Keratinocyte (primary cell): Measurements from ENCODE around the gene SUSD5. TPM values are rescaled to one million over a fixed set of nuclear protein-coding genes. Genes with fewer than 3 reads are reported as not detected.

Experiments
- DNase-seq: peaks from one replicate; pipeline ENCODE4 v3.0.0-alpha.2; 2011; ENCODE audit warnings: low read depth, missing footprints, low spot score
- FAIRE-seq: peaks from 2 replicates; lab custom pipeline; 2011; peaks lifted over from hg19 to GRCh38; lab: Jason Lieb, UNC
- H2AFZ ChIP-seq: 2 replicates; pipeline ENCODE4 v1.6.0; 2012; ENCODE audit warnings: low read length, control low read depth, inconsistent platforms; ENCODE audit not compliant: control insufficient read depth
- H3K27ac ChIP-seq: 2 replicates; pipeline ENCODE4 v1.5.1; 2011; ENCODE audit warnings: low read length; ENCODE audit not compliant: control insufficient read depth, insufficient read depth
- H3K27me3 ChIP-seq: 3 replicates; pipeline ENCODE4 v1.6.0; 2011; ENCODE audit warnings: low read length; ENCODE audit not compliant: control insufficient read depth, insufficient read depth; ENCODE audit errors: extremely low read depth
- H3K36me3 ChIP-seq, 2 experiments: 2 replicates in 1 of 2; 3 replicates in 1 of 2; pipeline ENCODE4 v1.5.1; 2011; ENCODE audit warnings: low read length in 2 of 2, mild to moderate bottlenecking in 1 of 2; ENCODE audit not compliant: control insufficient read depth in 2 of 2, insufficient read depth in 2 of 2; ENCODE audit errors: extremely low read depth in 1 of 2
- H3K4me1 ChIP-seq: 3 replicates; pipeline ENCODE4 v1.5.1; 2011; ENCODE audit warnings: low read length; ENCODE audit not compliant: control insufficient read depth, insufficient read depth; ENCODE audit errors: extremely low read depth
- H3K4me2 ChIP-seq: 3 replicates; pipeline ENCODE4 v1.6.0; 2011; ENCODE audit warnings: low read depth, low read length; ENCODE audit not compliant: control insufficient read depth, insufficient read depth; ENCODE audit errors: extremely low read depth
- H3K4me3 ChIP-seq, 3 experiments: fragments of 200-600 bp in 1 of 3; sonication (generic) in 1 of 3; 2 replicates in 2 of 3; 3 replicates in 1 of 3; pipeline ENCODE4 v1.5.1; 2011 to 2016; ENCODE audit warnings: low read length in 3 of 3, mild to moderate bottlenecking in 3 of 3, control low read depth in 2 of 3, inconsistent platforms in 1 of 3, low read depth in 1 of 3, mixed read lengths in 1 of 3, mixed run types in 1 of 3, moderate library complexity in 1 of 3; ENCODE audit not compliant: control insufficient read depth in 2 of 3, insufficient read depth in 2 of 3; ENCODE audit errors: extremely low read depth in 1 of 3
- H3K79me2 ChIP-seq: 2 replicates; pipeline ENCODE4 v1.6.0; 2012; ENCODE audit warnings: low read length; ENCODE audit not compliant: control insufficient read depth, insufficient read depth
- H3K9ac ChIP-seq: 3 replicates; pipeline ENCODE4 v1.6.0; 2011; ENCODE audit warnings: low read length; ENCODE audit not compliant: control insufficient read depth, insufficient read depth; ENCODE audit errors: extremely low read depth
- H3K9me1 ChIP-seq: 3 replicates; pipeline ENCODE4 v1.6.0; 2011; ENCODE audit warnings: low read length; ENCODE audit not compliant: control insufficient read depth, insufficient read depth; ENCODE audit errors: extremely low read depth
- H3K9me3 ChIP-seq: 2 replicates; pipeline ENCODE4 v1.5.1; 2012; ENCODE audit warnings: low read depth, low read length; ENCODE audit not compliant: control insufficient read depth
- H4K20me1 ChIP-seq: 3 replicates; pipeline ENCODE4 v1.6.0; 2011; ENCODE audit warnings: low read length; ENCODE audit not compliant: control insufficient read depth, insufficient read depth; ENCODE audit errors: extremely low read depth
- CTCF ChIP-seq, 3 experiments: IDR thresholded peaks in 1 of 3; conservative IDR thresholded peaks in 1 of 3; optimal IDR thresholded peaks in 1 of 3; 2 replicates in 2 of 3; 3 replicates in 1 of 3; pipeline versions ENCODE3 to v1.5.1; 2011; ENCODE audit warnings: low read length in 3 of 3, mild to moderate bottlenecking in 3 of 3, moderate library complexity in 2 of 3, control low read depth in 1 of 3, inconsistent platforms in 1 of 3; ENCODE audit not compliant: insufficient read depth in 2 of 3; ENCODE audit errors: extremely low read depth in 1 of 3
- EZH2 ChIP-seq: IDR thresholded peaks from one replicate; pipeline ENCODE4 v1.6.1; 2012; ENCODE audit warnings: inconsistent platforms, mild to moderate bottlenecking, low read length, moderate library complexity
- dilution Hi-C: fragments of 300-500 bp; cut with MboI; formaldehyde crosslinking; loops from one replicate; pipeline ENCODE4 v1.7.0; 2020; ENCODE audit warnings: low sequenced_read_pairs; ENCODE audit not compliant: extremely low pct_ligation_motif_present
- polyA plus RNA-seq, 5 experiments: library from polyadenylated mRNA; depleted of rRNA in 3 of 5; stranded (reverse) in 3 of 5; stranded (forward) in 1 of 5; unstranded in 1 of 5; fragments of >200 nt; gene quantifications; 1 replicate in 1 of 5; 2 replicates in 3 of 5; 3 replicates in 1 of 5; pipeline versions ENCODE4 v1.2.1 to v1.2.3, GENCODE V29; 2011 to 2012; ENCODE audit warnings: missing spikeins in 2 of 5, low read depth in 1 of 5, low replicate concordance in 1 of 5

Gene SUSD5
- polyA plus RNA-seq, 1 donor (not counting 4 experiments of a cell fraction or from before 2014, with no cell fraction given): 0.05 TPM

- Histone ChIP-seq H3K9me1 (no peaks in the 10 kb centered on the region), H3K4me2 (no peak overlapping the region), H3K9me3 (no peaks in the 10 kb centered on the region), H3K36me3 (peaks cover 15 to 25% of the 10 kb centered on the region in 2 experiments), H2AFZ (no peak overlapping the region), H3K27ac (no peak overlapping the region), H3K79me2 (peaks cover 10% of the 10 kb centered on the region), H3K27me3 (no peaks in the 10 kb centered on the region), H4K20me1 (no peaks in the 10 kb centered on the region), H3K4me3 (no peak overlapping the region), H3K9ac (no peak overlapping the region), H3K4me1 (peaks cover 5% of the 10 kb centered on the region)
- no peak for DNase-seq
- dilution Hi-C loops: no loop called here
- TF ChIP-seq CTCF (optimal IDR thresholded peaks at IDR 0.05 in 1 of 3, IDR thresholded peaks at IDR 0.05 in 1 of 3, conservative IDR thresholded peaks at IDR 0.05 in 1 of 3; ENCODE audit: extremely low read depth in 1 of 3, insufficient read depth in 2 of 3, low read length in 3 of 3): no peak
- no peak for TF ChIP-seq EZH2
- FAIRE-seq: no peak
Measured at GRCh38 chr3:33122991-33123390, 95.6 kb downstream of the SUSD5 start.

- TF ChIP-seq EZH2: no peak
- no peak for TF ChIP-seq CTCF (optimal IDR thresholded peaks at IDR 0.05 in 1 of 3, IDR thresholded peaks at IDR 0.05 in 1 of 3, conservative IDR thresholded peaks at IDR 0.05 in 1 of 3; ENCODE audit: extremely low read depth in 1 of 3, insufficient read depth in 2 of 3, low read length in 3 of 3)
- Histone ChIP-seq H4K20me1 (no peaks in the 10 kb centered on the region), H2AFZ (no peak overlapping the region), H3K36me3 (peaks cover 11 to 24% of the 10 kb centered on the region in 2 experiments), H3K9me1 (no peaks in the 10 kb centered on the region), H3K4me3 (no peak overlapping the region), H3K27me3 (no peaks in the 10 kb centered on the region), H3K79me2 (peaks cover 30% of the 10 kb centered on the region), H3K9ac (no peak overlapping the region), H3K9me3 (no peaks in the 10 kb centered on the region), H3K4me2 (no peak overlapping the region), H3K27ac (no peak overlapping the region), H3K4me1 (peaks cover 16% of the 10 kb centered on the region)
- FAIRE-seq: no peak
- dilution Hi-C loops: no loop called here
- DNase-seq: no peak
Measured at GRCh38 chr3:33119891-33120290, 98.7 kb downstream of the SUSD5 start.
